ENCODE data around the gene ZDHHC5.

The ZDHHC5 gene, protein sequence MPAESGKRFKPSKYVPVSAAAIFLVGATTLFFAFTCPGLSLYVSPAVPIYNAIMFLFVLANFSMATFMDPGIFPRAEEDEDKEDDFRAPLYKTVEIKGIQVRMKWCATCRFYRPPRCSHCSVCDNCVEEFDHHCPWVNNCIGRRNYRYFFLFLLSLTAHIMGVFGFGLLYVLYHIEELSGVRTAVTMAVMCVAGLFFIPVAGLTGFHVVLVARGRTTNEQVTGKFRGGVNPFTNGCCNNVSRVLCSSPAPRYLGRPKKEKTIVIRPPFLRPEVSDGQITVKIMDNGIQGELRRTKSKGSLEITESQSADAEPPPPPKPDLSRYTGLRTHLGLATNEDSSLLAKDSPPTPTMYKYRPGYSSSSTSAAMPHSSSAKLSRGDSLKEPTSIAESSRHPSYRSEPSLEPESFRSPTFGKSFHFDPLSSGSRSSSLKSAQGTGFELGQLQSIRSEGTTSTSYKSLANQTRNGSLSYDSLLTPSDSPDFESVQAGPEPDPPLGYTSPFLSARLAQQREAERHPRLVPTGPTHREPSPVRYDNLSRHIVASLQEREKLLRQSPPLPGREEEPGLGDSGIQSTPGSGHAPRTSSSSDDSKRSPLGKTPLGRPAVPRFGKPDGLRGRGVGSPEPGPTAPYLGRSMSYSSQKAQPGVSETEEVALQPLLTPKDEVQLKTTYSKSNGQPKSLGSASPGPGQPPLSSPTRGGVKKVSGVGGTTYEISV

GRCh38 chr11:57667736-57668433, at the start of gene ZDHHC5:
TSS of gene ZDHHC5 (plus strand) at chr11:57668114. CDS start at chr11:57673091, 4,977 bp downstream.
- peak; percentile 98 for DNase-seq

DNA sequence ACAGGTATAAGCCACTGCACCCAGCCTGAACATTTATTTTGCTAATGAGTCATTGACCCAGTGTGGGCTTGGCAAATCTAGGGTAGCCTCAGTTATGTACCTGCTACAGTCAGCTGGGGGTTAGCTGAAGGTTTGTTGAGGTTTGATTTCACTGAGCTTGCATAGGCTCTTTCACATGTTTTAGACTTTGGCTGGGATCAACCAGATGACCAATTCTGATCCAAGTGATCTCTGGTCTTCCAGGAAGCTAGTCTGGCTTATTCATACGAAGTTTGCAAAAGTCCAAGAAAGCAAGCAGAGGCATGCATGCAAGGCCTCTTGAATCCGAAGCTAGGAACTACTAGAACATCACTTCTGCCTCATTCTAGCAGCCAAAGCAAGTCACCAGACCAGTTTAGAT, 49.5 kb upstream of the ZDHHC5 start:
- no peak for DNase-seq

- no peak for DNase-seq
Observed at GRCh38 chr11:57619331-57619730, 48.6 kb upstream of the ZDHHC5 start.

DNA sequence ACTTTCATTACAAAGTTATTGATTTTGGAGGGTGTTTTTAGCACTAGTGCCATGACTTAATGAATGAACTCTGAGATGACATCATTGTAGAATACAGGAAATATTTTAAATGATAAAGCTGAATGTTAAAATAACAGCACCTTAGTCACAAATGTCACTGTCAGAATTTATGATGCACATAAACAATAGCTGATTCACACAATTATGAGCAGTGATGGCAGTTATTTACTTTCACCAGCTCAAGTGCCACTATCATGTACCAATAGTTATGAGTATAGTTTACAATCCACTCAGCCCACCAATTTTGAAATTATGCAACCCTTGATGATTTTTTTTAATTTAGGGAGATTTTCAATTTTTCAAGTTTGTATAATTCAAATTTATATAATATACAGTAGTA, 47.4 kb upstream of the ZDHHC5 start:
- DNase-seq, result no peak

- DNase-seq, result peak; percentile 61
Observed at GRCh38 chr11:57622263-57622662, 45.7 kb upstream of the ZDHHC5 start.

DNA sequence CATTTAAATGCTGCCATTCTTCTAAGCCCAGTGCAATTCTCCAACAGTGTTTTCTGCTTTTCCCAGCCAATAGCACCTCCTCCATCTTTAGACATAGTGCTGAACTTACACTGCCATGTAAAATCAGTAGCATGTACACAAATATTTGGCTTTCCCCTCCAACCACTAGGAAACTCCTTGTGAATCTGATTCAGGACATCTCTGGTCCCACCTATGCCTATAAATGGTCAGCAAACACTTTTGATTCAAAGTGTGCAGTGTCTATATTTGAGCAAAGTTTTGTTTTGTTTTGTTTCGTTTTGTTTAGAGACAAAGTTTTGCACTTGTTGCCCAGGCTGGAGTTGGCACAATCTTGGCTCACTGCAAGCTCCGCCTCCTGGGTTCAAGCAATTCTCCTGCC, 43.0 kb upstream of the ZDHHC5 start:
- DNase-seq, result no peak

DNA sequence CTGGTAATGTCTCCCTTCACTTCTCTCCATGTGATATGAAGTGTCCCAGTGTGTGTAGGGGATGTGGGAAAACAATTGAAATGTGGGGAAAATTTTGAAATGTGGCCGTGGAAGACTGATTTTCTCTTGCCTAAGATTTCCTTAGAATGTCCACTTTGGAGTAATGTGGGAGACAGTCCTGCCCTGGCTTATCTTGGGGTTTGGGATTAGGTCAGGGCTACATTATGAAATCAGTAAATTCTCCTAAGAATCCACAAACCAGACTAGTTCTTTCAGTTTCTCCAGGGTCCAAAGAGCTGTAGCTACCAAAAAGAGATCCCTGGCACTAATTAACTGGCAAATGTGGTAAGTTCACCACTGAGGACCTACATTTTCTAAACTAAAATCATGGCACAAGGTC, 41.0 kb upstream of the ZDHHC5 start:
- no peak for DNase-seq

- peak; percentile 97 for DNase-seq
Observed at GRCh38 chr11:57630171-57630570, 37.7 kb upstream of the ZDHHC5 start.

DNA sequence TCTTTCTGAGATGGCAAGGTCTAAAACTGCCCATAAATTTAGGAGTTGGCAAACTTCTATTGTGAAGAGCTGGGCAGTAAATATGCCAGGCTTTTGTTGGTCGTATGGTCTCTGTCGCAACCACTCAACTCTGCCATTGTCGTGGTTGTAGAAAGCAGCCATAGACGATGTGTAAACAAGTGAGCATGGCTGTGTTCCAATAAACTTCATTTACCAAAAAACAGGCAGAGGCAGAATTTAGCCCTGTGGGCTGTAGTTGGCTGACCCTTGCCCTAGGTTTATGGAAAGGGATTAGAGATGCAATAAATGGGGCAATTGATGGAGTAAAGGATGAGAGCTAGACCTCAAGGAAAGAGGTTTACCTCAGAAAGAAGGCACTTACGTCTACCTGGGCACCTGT, 35.8 kb upstream of the ZDHHC5 start:
- no peak for DNase-seq

- DNase-seq, result no peak
Observed at GRCh38 chr11:57633394-57634070, 34.4 kb upstream of the ZDHHC5 start.

DNA sequence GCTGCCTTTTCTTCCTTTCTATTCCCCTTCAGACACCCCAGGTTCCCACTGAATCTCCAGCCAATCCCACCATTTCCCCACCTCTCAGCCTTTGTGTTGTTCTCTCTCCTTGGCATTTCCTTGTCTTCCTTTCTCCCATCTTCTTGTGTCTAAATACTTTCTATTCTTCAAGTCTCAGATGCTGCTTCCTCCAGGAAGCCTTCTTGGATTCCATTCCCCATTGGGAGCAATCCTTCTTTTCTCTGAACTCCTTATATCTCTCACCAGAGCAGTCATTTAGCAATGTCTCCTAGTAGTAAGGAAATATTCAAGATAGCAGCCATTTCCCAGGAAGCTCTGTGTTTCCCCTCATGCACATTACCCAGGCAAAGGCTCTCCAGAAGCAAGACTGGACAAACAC, 33.6 kb upstream of the ZDHHC5 start:
- no peak for DNase-seq

DNA sequence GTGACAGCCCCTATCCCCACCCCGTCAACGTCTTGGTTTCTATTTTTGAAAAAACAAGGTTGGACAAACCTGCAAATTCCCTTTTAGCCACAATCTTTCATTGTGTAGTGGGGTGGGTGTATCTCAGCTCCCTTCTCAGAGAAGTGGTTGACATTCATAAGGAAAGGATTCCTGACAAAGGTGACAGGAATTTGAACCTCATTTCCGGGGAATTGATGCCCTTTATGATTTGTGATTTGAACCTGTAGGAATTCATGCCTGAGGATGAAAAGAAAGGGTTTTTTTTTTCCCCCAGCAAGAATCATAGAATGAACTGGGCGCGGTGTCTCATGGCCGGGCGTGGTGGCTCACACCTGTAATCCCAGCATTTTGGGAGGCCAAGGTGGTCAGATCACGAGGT, 32.7 kb upstream of the ZDHHC5 start:
- DNase-seq, result no peak

DNA sequence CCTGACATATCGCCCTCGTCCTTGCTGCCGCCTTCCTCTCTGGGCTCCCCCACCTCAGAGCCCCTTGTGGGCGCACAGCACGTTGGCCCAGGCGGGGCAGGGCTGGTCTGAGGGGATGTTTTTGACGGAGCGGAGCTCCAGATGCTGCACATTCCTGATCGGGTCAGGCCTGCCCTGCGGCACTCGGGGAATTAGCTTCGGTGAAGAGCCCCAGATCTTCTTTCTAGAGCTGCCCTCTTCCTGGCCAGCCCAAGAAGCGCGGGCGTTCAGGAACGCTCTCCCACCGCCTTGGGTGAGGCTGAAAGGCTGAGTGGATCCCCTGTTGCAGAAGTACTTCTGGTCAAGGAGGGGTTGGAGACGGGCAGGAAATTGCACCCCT, 30.3 kb upstream of the ZDHHC5 start:
- DNase-seq, result peak; percentile 49

- peak; percentile 91 for DNase-seq
Observed at GRCh38 chr11:57638005-57638781, 29.7 kb upstream of the ZDHHC5 start.

- DNase-seq, result peak; percentile 47
Observed at GRCh38 chr11:57638811-57639320, 29.0 kb upstream of the ZDHHC5 start.

DNA sequence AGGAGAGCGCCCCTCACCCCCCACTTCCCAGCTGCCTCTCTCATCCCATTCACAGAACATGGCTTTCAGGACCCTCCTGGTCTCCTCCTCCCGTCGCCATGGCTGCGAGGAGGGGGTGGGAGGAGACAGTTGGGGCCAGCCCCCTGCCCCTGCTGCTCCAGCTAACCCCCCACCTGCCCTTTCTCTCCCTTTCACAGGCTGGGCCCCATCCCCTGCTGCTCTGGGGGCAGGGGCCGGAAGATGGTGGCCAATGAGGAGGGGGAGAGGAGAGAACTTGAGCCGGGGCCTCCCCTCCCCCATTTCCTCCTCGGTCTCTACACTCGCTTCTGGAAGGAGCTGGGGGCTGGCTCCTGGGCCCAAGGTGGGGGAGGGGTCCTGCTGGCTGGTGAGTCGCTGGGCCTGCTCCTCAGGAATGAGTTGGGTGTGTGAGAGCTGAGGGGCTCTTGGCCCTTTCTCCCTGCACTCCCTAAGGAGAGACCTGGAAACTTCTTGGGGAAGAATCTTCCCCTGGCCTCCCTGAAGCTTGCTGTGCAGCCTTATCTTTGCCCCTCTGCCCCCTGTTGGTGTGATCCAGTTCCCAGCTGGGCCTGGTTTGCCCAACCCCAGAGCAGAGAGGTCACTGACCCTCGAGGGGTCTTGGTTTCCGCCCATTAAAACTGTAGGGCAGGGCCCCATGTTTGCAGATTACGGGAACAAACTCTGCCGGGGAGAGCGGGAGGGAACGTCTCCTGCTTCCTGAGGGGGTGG, 28.4 kb upstream of the ZDHHC5 start:
- DNase-seq, result peak; percentile 92

GRCh38 chr11:57640068-57640800, 27.7 kb upstream of the ZDHHC5 start:
- DNase-seq, result peak; percentile 45

GRCh38 chr11:57641011-57641807, 26.7 kb upstream of the ZDHHC5 start:
- DNase-seq, result peak; percentile 84

DNA sequence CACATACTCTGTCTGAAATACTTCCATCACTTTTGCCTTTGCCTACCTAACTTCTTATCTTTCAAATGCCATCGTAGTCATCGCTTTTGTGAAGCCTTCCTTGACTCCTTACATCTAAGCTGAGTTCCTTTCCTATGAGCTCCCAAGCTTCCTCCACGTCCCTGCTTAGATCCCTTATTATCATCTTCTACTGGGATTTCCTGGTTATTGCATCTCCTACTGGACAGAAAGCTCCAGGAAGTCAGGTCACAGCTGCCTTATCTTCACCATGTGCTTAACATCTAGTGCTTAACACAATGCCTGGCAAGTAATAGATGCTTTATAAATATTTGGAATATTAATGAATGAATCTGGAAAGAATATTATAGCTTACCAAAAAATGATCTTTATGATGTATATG, 24.1 kb upstream of the ZDHHC5 start:
- peak; percentile 40 for DNase-seq

Data from NCI-H82 (cell line).